IPS DF 19.7 (cell line): ENCODE results near the gene DPF3.

Source experiments
- DNase-seq: peaks from one replicate; pipeline ENCODE4 v3.0.0-alpha.2; 2013; ENCODE audit warnings: low read depth, low spot score

DPF3 gene

GRCh38 chr14:72683787-72684186, 210.1 kb downstream of the DPF3 start:
- DNase-seq: no peak

- DNase-seq: no peak
Observed at GRCh38 chr14:72682188-72682587, 211.7 kb downstream of the DPF3 start.

GRCh38 chr14:72680853-72681640, 212.9 kb downstream of the DPF3 start:
- DNase-seq: no peak

GRCh38 chr14:72679536-72680151, 214.3 kb downstream of the DPF3 start:
- DNase-seq: no peak

- no peak for DNase-seq
Observed at GRCh38 chr14:72679141-72679535, 214.8 kb downstream of the DPF3 start.

GRCh38 chr14:72678356-72678755, 215.5 kb downstream of the DPF3 start:
- DNase-seq: no peak

- DNase-seq: no peak
Observed at GRCh38 chr14:72677664-72678063, 216.2 kb downstream of the DPF3 start.

- DNase-seq: no peak
Observed at GRCh38 chr14:72675126-72675525, 218.8 kb downstream of the DPF3 start.

- DNase-seq: no peak
Observed at GRCh38 chr14:72673179-72673578, 220.7 kb downstream of the DPF3 start.

- no peak for DNase-seq
Observed at GRCh38 chr14:72666610-72667009, 227.3 kb downstream of the DPF3 start.

GRCh38 chr14:72665259-72665658, 228.6 kb downstream of the DPF3 start:
- DNase-seq: no peak

- no peak for DNase-seq
Observed at GRCh38 chr14:72664651-72665050, 229.2 kb downstream of the DPF3 start.

- no peak for DNase-seq
Observed at GRCh38 chr14:72663956-72664650, 229.8 kb downstream of the DPF3 start.

GRCh38 chr14:72663076-72663487, 230.8 kb downstream of the DPF3 start:
- DNase-seq: no peak

GRCh38 chr14:72662214-72662613, 231.7 kb downstream of the DPF3 start:
- DNase-seq: no peak

GRCh38 chr14:72657214-72657921, 236.5 kb downstream of the DPF3 start:
- no peak for DNase-seq

- no peak for DNase-seq
Observed at GRCh38 chr14:72653026-72653425, 240.9 kb downstream of the DPF3 start.

- no peak for DNase-seq
Observed at GRCh38 chr14:72652179-72652578, 241.7 kb downstream of the DPF3 start.

GRCh38 chr14:72651714-72652113, 242.2 kb downstream of the DPF3 start:
- DNase-seq: no peak

- DNase-seq: no peak
Observed at GRCh38 chr14:72651081-72651480, 242.8 kb downstream of the DPF3 start.

- no peak for DNase-seq
Observed at GRCh38 chr14:72649603-72650227, 244.2 kb downstream of the DPF3 start.

- no peak for DNase-seq
Observed at GRCh38 chr14:72647782-72648181, 246.1 kb downstream of the DPF3 start.
